Muscle of arm (tissue), 14 donors: ENCODE data around the gene NUBP1. TPM values are rescaled to one million over a fixed set of nuclear protein-coding genes. Genes with fewer than 3 reads are reported as not detected.
"Not testable (repeated sequence)": the region's sequence is repeated elsewhere in the genome, so short reads cannot be mapped to it uniquely, and the experiment has no call there.

Source experiments
- DNase-seq: peaks from one replicate; pipeline ENCODE4 v3.0.0-alpha.2; 2013
- long read RNA-seq, 11 donors: transcript quantifications; one replicate each; lab custom pipeline, GENCODE V29; 2026
- polyA plus RNA-seq, 12 donors: library from polyadenylated mRNA; unstranded; fragments of 120-200 nt; gene quantifications; one replicate each; pipeline ENCODE4 v1.2.1, GENCODE V29; 2013; ENCODE audit not compliant: insufficient read length in 12 of 12

The NUBP1 gene
- polyA plus RNA-seq, result 10 to 100 TPM in 11 of 12 donors, not detected in 1; 25.7 to 35.7 (median 29.6) TPM
- long read RNA-seq, donor 1, transcript NUBP1-201 (11 exons, 1,228 nt), result major isoform, 8 of 8 reads
- long read RNA-seq, donor 1, partial matches to known transcripts, result 0 of 8 reads
- long read RNA-seq, donor 1, other reads (novel, unspliced or antisense), result 0 of 8 reads
- long read RNA-seq, donor 2, partial matches to known transcripts, result 0 of 3 reads
- long read RNA-seq, donor 2, other reads (novel, unspliced or antisense), result 0 of 3 reads
- long read RNA-seq, donor 3, partial matches to known transcripts, result 0 of 2 reads
- long read RNA-seq, donor 3, other reads (novel, unspliced or antisense), result 0 of 2 reads
- long read RNA-seq, donor 4, result 0 reads
- long read RNA-seq, donor 5, transcript NUBP1-201 (11 exons, 1,228 nt), result major isoform, 11 of 11 reads
- long read RNA-seq, donor 5, partial matches to known transcripts, result 0 of 11 reads
- long read RNA-seq, donor 5, other reads (novel, unspliced or antisense), result 0 of 11 reads
- long read RNA-seq, donor 6, partial matches to known transcripts, result 0 of 4 reads
- long read RNA-seq, donor 6, other reads (novel, unspliced or antisense), result 0 of 4 reads
- long read RNA-seq, donor 7, partial matches to known transcripts, result 0 of 3 reads
- long read RNA-seq, donor 7, other reads (novel, unspliced or antisense), result 0 of 3 reads
- long read RNA-seq, donor 8, transcript NUBP1-201 (11 exons, 1,228 nt), result major isoform, 10 of 11 reads
- long read RNA-seq, donor 8, partial matches to known transcripts, result 0 of 11 reads
- long read RNA-seq, donor 8, other reads (novel, unspliced or antisense), result 0 of 11 reads
- long read RNA-seq, donor 9, transcript NUBP1-201 (11 exons, 1,228 nt), result major isoform, 6 of 6 reads
- long read RNA-seq, donor 9, partial matches to known transcripts, result 0 of 6 reads
- long read RNA-seq, donor 9, other reads (novel, unspliced or antisense), result 0 of 6 reads
- long read RNA-seq, donor 10, transcript NUBP1-201 (11 exons, 1,228 nt), result major isoform, 7 of 7 reads
- long read RNA-seq, donor 10, partial matches to known transcripts, result 0 of 7 reads
- long read RNA-seq, donor 10, other reads (novel, unspliced or antisense), result 0 of 7 reads
- long read RNA-seq, donor 11, transcript NUBP1-201 (11 exons, 1,228 nt), result major isoform, 7 of 7 reads
- long read RNA-seq, donor 11, partial matches to known transcripts, result 0 of 7 reads
- long read RNA-seq, donor 11, other reads (novel, unspliced or antisense), result 0 of 7 reads

GRCh38 chr16:10743610-10744369 lies at the start of gene NUBP1:
NUBP1 (plus strand) TSS chr16:10743842; CDS start chr16:10743864, 22 bp downstream.
- DNase-seq, result peak; percentile 100

DNA sequence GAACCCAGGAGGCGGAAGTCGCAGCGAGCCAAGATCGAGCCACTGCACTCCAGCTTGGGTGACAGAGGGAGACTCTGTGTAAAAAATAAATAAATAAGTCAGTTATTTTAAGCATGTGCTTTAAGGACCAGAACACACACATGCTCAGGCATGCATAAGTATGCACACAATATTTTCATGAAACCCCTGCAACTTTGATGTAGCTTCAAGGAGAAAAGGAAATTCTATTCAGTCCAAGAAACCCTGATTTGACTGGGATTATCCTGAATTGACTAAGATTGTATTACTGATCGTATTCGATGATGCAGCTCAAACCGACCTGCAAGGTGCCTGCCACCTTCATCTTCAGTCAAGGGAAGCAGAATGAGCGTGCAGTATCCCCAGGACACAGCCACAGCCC lies 49.8 kb upstream of the NUBP1 start:
- no peak for DNase-seq

GRCh38 chr16:10694306-10694705 lies 49.3 kb upstream of the NUBP1 start:
- no peak for DNase-seq

GRCh38 chr16:10694830-10695229 lies 48.8 kb upstream of the NUBP1 start, which contains the start of gene TEKT5:
TEKT5 (minus strand) TSS chr16:10694930; CDS start chr16:10694873, 57 bp downstream.
- DNase-seq, result no peak

- no peak for DNase-seq
These were observed 43.9 kb upstream of the NUBP1 start for GRCh38 chr16:10699756-10700155.

DNA sequence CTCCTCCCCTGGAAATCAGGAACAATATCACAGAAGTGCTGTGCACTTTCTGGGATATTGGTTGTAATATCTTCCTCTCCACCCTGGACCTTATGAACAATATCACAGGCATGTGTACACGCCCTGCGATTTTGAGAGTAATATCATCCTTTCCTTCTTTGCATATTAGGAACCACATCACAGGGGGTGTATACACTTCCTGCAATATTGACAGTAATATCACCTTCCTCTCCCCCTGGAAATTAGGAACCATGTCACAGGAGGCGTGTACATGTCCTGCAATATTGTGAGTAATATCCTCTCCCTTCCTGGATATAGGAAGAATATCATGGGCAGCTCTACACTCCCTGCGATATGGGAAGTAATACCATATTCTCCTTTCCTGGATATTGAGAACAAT lies 34.7 kb upstream of the NUBP1 start:
- no peak for DNase-seq

DNA sequence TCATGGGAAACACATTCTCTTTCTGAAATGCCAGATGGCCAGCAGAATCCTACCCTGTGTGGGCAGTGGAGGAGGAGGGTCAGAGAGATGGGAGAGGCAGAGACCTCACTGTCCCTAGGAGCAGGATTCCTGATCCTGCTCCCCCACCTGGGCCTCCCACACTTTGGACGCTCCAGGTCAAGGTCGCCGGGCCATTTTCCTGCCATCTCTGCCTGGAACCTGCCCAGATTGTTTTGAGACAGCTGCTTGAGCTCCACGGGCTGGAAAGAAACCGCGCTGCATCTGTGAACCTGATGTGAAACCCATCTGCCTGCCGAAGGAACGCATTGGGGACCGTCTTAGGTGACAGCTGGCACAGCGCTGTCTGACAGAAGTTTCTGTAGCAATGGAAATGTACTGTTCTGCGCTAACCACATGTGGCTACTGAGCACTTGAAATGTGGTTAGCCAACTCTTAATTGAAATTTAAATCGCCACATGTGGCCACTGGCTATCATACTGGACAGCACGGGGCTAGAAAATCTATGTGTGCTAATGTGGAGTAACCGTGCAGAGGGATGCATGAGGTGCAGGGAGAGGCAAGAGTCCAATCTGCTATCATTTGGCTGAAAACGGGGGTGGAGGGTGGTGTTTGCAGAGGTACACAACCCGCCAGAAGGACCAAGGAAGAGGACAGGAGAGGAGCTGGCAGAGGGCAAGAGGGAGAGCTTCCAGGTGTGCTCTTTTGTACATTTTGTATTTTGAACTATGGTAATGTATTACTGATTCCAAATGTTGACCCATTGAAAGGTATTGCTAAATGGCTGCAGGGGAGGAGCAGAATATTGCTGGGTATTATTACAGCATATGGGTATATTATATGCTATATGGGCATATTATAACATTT lies 15.4 kb upstream of the NUBP1 start:
- DNase-seq, result no peak

DNA sequence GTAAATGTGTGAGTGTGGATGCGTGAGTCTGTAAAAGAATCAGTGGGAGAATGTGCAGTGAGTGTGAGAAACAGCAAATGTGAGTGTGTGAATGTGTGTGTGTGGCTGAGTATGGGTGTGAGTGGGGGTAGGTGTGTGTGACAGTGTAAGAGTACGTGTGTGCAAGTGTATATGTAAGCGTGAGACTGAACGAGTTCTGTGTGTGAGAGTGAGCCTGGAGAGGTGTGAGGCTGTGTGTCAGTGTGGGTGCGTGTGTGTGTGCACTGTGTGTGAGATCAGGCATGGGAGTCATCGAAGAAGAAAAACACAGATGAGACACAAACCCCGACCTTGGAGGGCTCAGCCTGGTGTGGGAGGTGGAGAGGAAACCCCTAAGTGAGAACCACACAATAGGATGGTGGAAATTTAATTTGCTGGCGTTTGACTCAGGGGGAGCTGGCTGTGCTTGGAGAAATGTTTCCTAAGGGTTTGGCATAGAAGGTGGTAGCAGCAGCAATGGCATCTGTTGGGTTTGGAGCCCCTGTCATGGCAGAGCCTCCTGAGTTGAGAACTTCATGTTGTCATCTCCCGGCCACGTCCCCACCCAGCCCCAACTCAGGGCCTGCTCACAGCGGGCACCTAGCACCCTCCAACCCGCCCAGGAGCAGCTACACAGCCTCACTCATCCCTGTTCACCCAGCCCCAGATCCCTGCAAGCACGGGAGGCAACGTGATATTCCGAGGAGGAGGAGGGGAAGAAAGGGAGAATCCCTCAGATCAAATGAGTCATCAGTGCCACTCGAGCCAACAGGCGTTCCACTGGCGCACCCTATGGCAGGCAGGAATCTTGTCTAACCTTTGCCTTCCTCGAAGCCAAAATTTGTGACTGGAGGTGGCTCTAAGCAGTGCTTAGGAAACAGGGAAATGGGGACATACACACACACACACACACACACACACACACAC lies 14.3 kb upstream of the NUBP1 start:
- no peak for DNase-seq

DNA sequence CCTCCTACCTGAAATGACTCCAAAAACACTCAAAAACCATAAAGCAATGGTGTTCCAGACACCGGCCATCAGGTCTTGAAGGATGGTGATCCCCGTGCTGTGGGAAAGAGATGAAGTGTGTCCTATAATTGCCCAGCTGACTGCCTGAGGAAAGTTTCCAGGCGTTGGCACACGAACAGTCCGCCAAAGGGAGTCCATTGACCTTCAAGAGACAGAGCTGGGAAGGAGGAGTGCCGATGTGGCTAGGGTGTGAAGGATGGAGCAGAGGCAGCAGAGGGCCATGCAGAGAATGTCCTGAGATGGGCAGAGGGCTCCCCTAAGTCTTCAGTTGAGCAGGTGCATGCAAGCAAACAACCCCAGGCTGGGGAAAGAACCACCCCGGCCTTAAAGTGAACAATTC lies 11.9 kb upstream of the NUBP1 start:
- DNase-seq, result no peak

GRCh38 chr16:10737068-10737625 lies 6.5 kb upstream of the NUBP1 start:
- DNase-seq, result peak; percentile 83

DNA sequence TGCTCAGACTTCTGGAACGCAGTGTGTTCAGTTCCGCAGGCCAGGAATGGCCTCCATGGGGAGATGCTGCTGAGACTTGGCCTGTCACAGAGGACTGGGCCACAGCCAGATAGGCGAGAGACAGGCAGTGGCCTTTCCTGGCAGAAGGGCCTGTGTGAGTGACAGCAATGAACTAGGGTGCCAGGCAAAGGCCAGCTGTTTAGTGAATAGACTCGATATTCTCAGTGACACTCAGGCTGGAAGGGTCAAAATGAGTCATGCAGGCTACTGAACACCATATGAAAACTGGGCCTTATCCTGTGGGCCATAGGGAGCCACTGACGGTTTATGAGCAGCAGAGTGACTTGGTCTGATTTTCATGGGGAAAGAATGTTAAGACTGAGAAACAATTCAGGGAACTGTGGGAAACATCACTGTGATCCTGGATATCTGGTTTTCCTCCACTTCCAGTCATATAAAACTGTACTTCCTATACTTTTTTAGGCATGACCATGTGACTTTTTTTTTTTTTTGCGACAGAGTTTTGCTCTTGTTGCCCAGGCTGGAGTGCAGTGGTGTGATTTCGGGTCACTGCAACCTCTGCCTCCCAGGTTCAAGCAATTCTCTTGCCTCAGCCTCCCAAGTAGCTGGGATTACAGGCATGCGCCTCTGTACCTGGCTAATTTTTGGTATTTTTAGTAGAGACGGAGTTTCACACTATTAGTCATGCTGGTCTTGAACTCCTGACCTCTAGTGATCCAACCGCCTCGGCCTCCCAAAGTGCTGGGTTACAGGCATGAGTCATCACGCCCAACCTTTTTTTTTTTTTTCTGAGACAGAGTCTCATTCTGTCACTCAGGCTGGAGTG lies 5.2 kb upstream of the NUBP1 start:
- DNase-seq, result peak; percentile 67

DNA sequence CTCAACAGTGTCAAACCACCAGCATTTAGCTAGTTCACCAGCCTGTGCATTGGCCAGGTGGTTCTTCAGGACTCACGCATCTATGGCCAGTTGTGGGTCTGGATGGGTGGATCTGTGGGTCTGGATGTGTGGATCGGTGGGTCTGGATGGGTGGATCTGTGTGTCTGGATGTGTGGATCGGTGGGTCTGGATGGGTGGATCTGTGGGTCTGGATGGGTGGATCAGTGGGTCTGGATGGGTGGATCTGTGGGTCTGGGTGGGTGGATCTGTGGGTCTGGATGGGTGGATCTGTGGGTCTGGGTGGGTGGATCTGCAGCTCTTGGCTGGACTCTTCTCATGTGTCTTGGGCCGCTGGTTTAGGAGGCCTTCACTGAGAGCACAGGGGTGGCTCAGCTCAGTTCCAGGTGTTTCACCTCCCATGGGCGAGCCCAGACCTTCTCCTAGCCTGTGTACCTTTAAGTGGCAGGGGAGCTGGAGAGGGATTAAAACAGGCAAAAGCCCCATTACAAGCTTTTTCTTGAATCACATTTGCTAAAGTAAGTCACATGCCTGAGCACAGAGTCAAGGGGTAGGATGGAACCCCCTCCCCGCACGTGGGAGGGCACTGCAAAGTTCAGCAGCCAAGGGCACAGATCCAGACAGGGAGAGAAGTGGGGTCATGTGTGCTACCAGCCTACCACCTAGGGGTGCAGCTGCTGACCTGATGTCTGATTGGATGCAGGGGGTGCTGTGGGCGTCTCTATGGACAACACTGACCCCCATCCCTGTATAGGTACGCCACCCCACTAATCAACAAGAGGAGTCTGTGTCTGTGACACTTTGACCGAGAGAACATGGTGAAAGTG lies 3.4 kb upstream of the NUBP1 start:
- no peak for DNase-seq

DNA sequence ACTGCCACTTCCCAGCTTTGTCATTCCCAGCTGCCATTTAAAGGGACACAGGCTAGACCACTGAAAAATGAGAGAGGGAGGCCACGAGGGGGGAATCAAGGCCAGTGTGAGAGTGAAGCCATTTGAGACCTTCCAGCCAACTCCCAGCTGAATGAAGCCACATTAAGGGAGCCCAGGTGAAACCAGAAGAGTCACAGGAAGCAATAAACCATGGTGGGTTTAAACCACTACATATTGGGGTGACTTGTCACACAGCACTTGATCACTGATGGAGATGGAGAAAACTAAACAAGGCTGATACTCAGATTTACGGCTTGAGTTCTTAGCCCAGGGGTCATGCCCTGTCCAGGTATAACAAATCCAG lies 2.8 kb upstream of the NUBP1 start:
- DNase-seq, result no peak

- DNase-seq, result not testable (repeated sequence)
These were observed 2.4 kb upstream of the NUBP1 start for GRCh38 chr16:10741249-10741648.

GRCh38 chr16:10741844-10742243 lies 1.8 kb upstream of the NUBP1 start:
- no peak for DNase-seq

DNA sequence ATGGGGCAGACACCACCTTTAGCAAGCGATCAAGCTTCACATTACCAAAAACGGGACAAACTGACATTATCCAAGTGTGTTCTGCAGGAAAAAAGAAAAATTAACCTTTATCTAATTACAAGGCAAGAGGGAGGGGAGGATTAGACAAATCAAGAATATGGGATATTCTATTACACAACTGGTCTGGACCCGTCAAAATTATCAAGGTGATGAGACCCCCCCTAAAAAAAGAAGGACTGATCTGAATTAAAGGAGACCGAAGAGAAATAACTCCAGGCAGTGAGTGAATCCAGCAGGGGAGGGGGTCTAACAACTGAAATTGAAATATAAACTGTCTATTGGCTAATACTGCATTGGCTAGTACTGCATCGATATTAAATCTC lies 424 bp upstream of the NUBP1 start:
- no peak for DNase-seq
